GM20431 (cell line): ENCODE data around the gene TRPM5.
"Not testable (repeated sequence)": the region's sequence is repeated elsewhere in the genome, so short reads cannot be mapped to it uniquely, and the experiment has no call there.

Source experiments
- in situ Hi-C: fragments of 300-500 bp; cut with MseI, MboI; formaldehyde crosslinking; loops from one replicate; pipeline ENCODE4 v1.15.0; 2020; ENCODE audit warnings: low sequenced_read_pairs; ENCODE audit not compliant: unreplicated experiment

TRPM5 gene

GRCh38 chr11:2443881-2444820, at the start of gene TRPM5:
TRPM5 (minus strand) TSS chr11:2444514; CDS start chr11:2423036, 21,478 bp downstream.
- in situ Hi-C loops, result no loop called here

- in situ Hi-C loops, result no loop called here
Measured at GRCh38 chr11:2489083-2489482, 44.8 kb upstream of the TRPM5 start.

- in situ Hi-C loops, result no loop called here
Measured at GRCh38 chr11:2488004-2488403, 43.7 kb upstream of the TRPM5 start.

- in situ Hi-C loops, result no loop called here
Measured at GRCh38 chr11:2484576-2485125, 40.3 kb upstream of the TRPM5 start.

- in situ Hi-C loops, result no loop called here
Measured at GRCh38 chr11:2483426-2483825, 39.1 kb upstream of the TRPM5 start.

GRCh38 chr11:2482745-2483144, 38.4 kb upstream of the TRPM5 start:
- in situ Hi-C loops, result no loop called here

GRCh38 chr11:2482204-2482603, 37.9 kb upstream of the TRPM5 start:
- in situ Hi-C loops, result no loop called here

GRCh38 chr11:2481253-2481652, 36.9 kb upstream of the TRPM5 start:
- in situ Hi-C loops, result no loop called here

GRCh38 chr11:2480874-2481220, 36.5 kb upstream of the TRPM5 start:
- in situ Hi-C loops, result no loop called here

- in situ Hi-C loops, result not testable (repeated sequence)
Measured at GRCh38 chr11:2480067-2480873, 36.0 kb upstream of the TRPM5 start.

- in situ Hi-C loops, result no loop called here
Measured at GRCh38 chr11:2477936-2478335, 33.6 kb upstream of the TRPM5 start.

- in situ Hi-C loops, result no loop called here
Measured at GRCh38 chr11:2477254-2477653, 32.9 kb upstream of the TRPM5 start.

- in situ Hi-C loops, result no loop called here
Measured at GRCh38 chr11:2475136-2475918, 31.0 kb upstream of the TRPM5 start.

GRCh38 chr11:2474059-2474901, 30.0 kb upstream of the TRPM5 start:
- in situ Hi-C loops, result no loop called here

GRCh38 chr11:2473361-2474058, 29.2 kb upstream of the TRPM5 start:
- in situ Hi-C loops, result no loop called here

- in situ Hi-C loops, result no loop called here
Measured at GRCh38 chr11:2472428-2473186, 28.3 kb upstream of the TRPM5 start.

GRCh38 chr11:2471804-2472096, 27.4 kb upstream of the TRPM5 start:
- in situ Hi-C loops, result no loop called here
